Measurements from ENCODE around the gene USP3. TPM values are rescaled to one million over a fixed set of nuclear protein-coding genes. Genes with fewer than 3 reads are reported as not detected.

The USP3 gene
- total and polyA plus RNA-seq, 2 of the 13 experiments (the other 11 are each of a cell fraction or from before 2014, with no cell fraction given) = 14.3 to 61.2 TPM

GRCh38 chr15:63600616-63601025 lies 96.2 kb downstream of the USP3 start (continued):
- TF ChIP-seq ZXDC (CRISPR knock-in tag; IDR thresholded peaks at IDR 0.05) (peak; percentile 72; the same call in 1 of the 2 replicates), STAT5B (CRISPR knock-in tag; IDR thresholded peaks at IDR 0.05) (no peak), NFE2L2 (IDR thresholded peaks at IDR 0.05; ENCODE audit: low read length) (no peak), ZNF850 (CRISPR knock-in tag; conservative IDR thresholded peaks at IDR 0.05) (no peak), ZNF446 (CRISPR knock-in tag; IDR thresholded peaks at IDR 0.05) (no peak; the same call in 1 of the 2 replicates), SETDB1 (CRISPR knock-in tag; IDR thresholded peaks at IDR 0.05; ENCODE audit: borderline replicate concordance) (no peak), ZFYVE20 (CRISPR knock-in tag; IDR thresholded peaks at IDR 0.05; ENCODE audit: borderline replicate concordance, low read depth) (no peak), ZNF530 (CRISPR knock-in tag; IDR thresholded peaks at IDR 0.05; ENCODE audit: low read depth) (no peak), ATAD3A (CRISPR knock-in tag; IDR thresholded peaks at IDR 0.05) (no peak), REXO4 (CRISPR knock-in tag; IDR thresholded peaks at IDR 0.05; ENCODE audit: borderline replicate concordance) (no peak), NCOA2 (CRISPR knock-in tag; IDR thresholded peaks at IDR 0.05) (no peak), SPEN (CRISPR knock-in tag; IDR thresholded peaks at IDR 0.05; ENCODE audit: low read depth) (peak; percentile 90), ZNF720 (CRISPR knock-in tag; IDR thresholded peaks at IDR 0.05) (no peak), ISX (CRISPR knock-in tag; conservative IDR thresholded peaks at IDR 0.05) (no peak; the same call in 1 of the 2 replicates), PHB2 (IDR thresholded peaks at IDR 0.05; ENCODE audit: partially characterized antibody) (no peak), E2F1 (CRISPR knock-in tag; IDR thresholded peaks at IDR 0.05) (peak; percentile 85), ETV6 (CRISPR knock-in tag; conservative IDR thresholded peaks at IDR 0.05) (no peak), TEF (CRISPR knock-in tag; IDR thresholded peaks at IDR 0.05) (0 out of 2 replicates have a peak, but pooled peaks have one; percentile 15), GMEB2 (CRISPR knock-in tag; IDR thresholded peaks at IDR 0.05; ENCODE audit: low read depth) (peak; percentile 87), ZEB1 (IDR thresholded peaks at IDR 0.05; ENCODE audit: insufficient replicate concordance, low read depth) (no peak), BRD4 (CRISPR knock-in tag; IDR thresholded peaks at IDR 0.05) (peak; percentile 72), ZGPAT (CRISPR knock-in tag; IDR thresholded peaks at IDR 0.05) (no peak), RARG (CRISPR knock-in tag; IDR thresholded peaks at IDR 0.05; ENCODE audit: low read depth) (no peak), ZFP41 (CRISPR knock-in tag; IDR thresholded peaks at IDR 0.05; ENCODE audit: borderline replicate concordance) (peak; percentile 11), ZNF619 (CRISPR knock-in tag; IDR thresholded peaks at IDR 0.05) (no peak), ZNF136 (CRISPR knock-in tag; IDR thresholded peaks at IDR 0.05; ENCODE audit: low read depth) (no peak)

All from HepG2 (cell line).